Transverse colon (tissue), 4 donors: ENCODE measurements around the gene BEX1. TPM values are rescaled to one million over a fixed set of nuclear protein-coding genes. Genes with fewer than 3 reads are reported as not detected.

Source experiments
- DNase-seq: peaks from one replicate; pipeline ENCODE4 v3.0.0-alpha.2; 2019
- H3K27ac ChIP-seq, 4 donors: fragments of 200-600 bp; sonication (generic); 2 replicates each; pipeline ENCODE4 v1.5.1; 2016 to 2018; ENCODE audit warnings: inconsistent platforms in 4 of 4
- H3K27me3 ChIP-seq: fragments of 200-600 bp; sonication (generic); 2 replicates; pipeline ENCODE4 v1.5.1; 2017; ENCODE audit warnings: inconsistent platforms
- H3K36me3 ChIP-seq, 4 donors: fragments of 200-600 bp; sonication (generic); 2 replicates each; pipeline ENCODE4 v1.5.1; 2017 to 2019; ENCODE audit warnings: inconsistent platforms in 4 of 4
- H3K4me1 ChIP-seq, 4 donors: fragments of 200-600 bp; sonication (generic); 2 replicates each; pipeline ENCODE4 v1.5.1; 2017 to 2020; ENCODE audit warnings: inconsistent platforms in 4 of 4
- H3K4me3 ChIP-seq, 4 donors: fragments of 200-600 bp; sonication (generic); 1 replicate in 1 of 4; 2 replicates in 3 of 4; pipeline versions ENCODE4 v1.5.1 to v1.6.1; 2017 to 2019; ENCODE audit warnings: inconsistent platforms in 4 of 4
- H3K9me3 ChIP-seq, 2 donors: fragments of 200-600 bp; sonication (generic); 2 replicates each; pipeline ENCODE4 v1.5.1; 2017 to 2019; ENCODE audit warnings: inconsistent platforms in 2 of 2
- EP300 ChIP-seq: sonication (generic); formaldehyde crosslinking; IDR thresholded peaks from one replicate; pipeline ENCODE4 v1.6.1; 2017; ENCODE audit warnings: antibody characterized with exemption, low read depth
- POLR2A ChIP-seq: fragments of 450-650 bp; IDR thresholded peaks from one replicate; pipeline ENCODE4 v1.6.1; 2016; ENCODE audit warnings: antibody characterized with exemption, mild to moderate bottlenecking, moderate library complexity
- POLR2AphosphoS5 ChIP-seq, 3 donors: sonication (generic); formaldehyde crosslinking; IDR thresholded peaks; one replicate each; pipeline ENCODE4 v1.6.1; 2016; ENCODE audit warnings: antibody characterized with exemption in 3 of 3
- WGBS, 2 donors: methylation state at CpG; one replicate each; pipeline ENCODE4 v1.1.5; 2018; ENCODE audit warnings: low coverage in 1 of 2; 5-methylcytosine and 5-hydroxymethylcytosine counted together
- in situ Hi-C, 4 donors: fragments of 200-750 bp; cut with MboI; loops; one replicate each; pipeline versions ENCODE4 v1.15.0 to v1.15.1; 2017; ENCODE audit warnings: low sequenced_read_pairs in 3 of 4, low pct_ligation_motif_present in 1 of 4, low pct_unique_long_range_greater_than_20kb in 1 of 4
- intact Hi-C: fragments of 100-400 bp; cut with DNase I; formaldehyde crosslinking; loops from one replicate; pipeline ENCODE4 v1.15.1; 2023; ENCODE audit warnings: low total_unique reads
- total RNA-seq, 4 donors: library from RNA; depleted of rRNA; stranded (reverse); fragments of >200 nt; gene quantifications; one replicate each; pipeline ENCODE4 v1.1.0, GENCODE V29; 2016
- TF ChIP-seq, protein P1 (sequence below), 5 experiments: fragments of 200-600 bp in 3 of 5; fragments of 450-650 bp in 2 of 5; sonication (generic) in 3 of 5; IDR thresholded peaks; 1 replicate in 2 of 5; 2 replicates in 3 of 5; pipeline ENCODE4 v1.5.1; 2016 to 2017; ENCODE audit warnings: antibody characterized with exemption in 5 of 5, inconsistent platforms in 3 of 5, mild to moderate bottlenecking in 2 of 5, moderate library complexity in 1 of 5

BEX1 gene
- total RNA-seq, 4 donors from 2014 or later, result 3.0 to 3.3 TPM; not detected in 2

DNA sequence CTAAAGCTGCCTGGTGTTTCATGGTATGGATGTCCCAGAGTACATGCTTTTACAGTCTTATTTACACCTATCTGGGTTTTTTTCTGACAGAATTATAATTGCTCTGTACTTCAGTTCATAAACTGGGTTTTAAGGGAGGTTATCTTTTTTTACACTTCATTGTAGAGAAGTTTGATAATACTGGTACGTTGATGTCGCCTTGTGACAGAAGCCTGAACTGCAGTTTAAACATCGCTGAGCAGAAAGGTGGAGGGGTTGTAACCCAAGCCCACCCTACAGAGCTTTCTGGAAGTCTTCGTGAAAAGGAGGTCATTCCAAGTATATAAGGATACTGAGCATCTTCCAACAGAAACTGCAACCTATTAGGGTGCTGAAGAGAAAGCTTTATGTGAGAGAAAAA, 46.4 kb downstream of the BEX1 start:
- no peak for TF ChIP-seq POLR2AphosphoS5 (IDR thresholded peaks at IDR 0.05)
- TF ChIP-seq POLR2A, result no peak
- TF ChIP-seq, protein P1, sequence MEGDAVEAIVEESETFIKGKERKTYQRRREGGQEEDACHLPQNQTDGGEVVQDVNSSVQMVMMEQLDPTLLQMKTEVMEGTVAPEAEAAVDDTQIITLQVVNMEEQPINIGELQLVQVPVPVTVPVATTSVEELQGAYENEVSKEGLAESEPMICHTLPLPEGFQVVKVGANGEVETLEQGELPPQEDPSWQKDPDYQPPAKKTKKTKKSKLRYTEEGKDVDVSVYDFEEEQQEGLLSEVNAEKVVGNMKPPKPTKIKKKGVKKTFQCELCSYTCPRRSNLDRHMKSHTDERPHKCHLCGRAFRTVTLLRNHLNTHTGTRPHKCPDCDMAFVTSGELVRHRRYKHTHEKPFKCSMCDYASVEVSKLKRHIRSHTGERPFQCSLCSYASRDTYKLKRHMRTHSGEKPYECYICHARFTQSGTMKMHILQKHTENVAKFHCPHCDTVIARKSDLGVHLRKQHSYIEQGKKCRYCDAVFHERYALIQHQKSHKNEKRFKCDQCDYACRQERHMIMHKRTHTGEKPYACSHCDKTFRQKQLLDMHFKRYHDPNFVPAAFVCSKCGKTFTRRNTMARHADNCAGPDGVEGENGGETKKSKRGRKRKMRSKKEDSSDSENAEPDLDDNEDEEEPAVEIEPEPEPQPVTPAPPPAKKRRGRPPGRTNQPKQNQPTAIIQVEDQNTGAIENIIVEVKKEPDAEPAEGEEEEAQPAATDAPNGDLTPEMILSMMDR (IDR thresholded peaks at IDR 0.05), result no peak
- no peak for TF ChIP-seq EP300
- no peaks in the 10 kb centered on the region for H3K9me3 ChIP-seq
- in situ Hi-C loops, result no loop called here
- H3K27me3 ChIP-seq, result no peaks in the 10 kb centered on the region
- no peak overlapping the region for H3K27ac ChIP-seq
- H3K36me3 ChIP-seq, result no peaks in the 10 kb centered on the region
- intact Hi-C loops, result no loop called here
- H3K4me3 ChIP-seq, result no peak overlapping the region
- H3K4me1 ChIP-seq, result no peaks in the 10 kb centered on the region
- WGBS, 2 donors, result 35% methylated on average over 4 of the region's 4 CpGs; no CpG with 5 or more reads in 1 of the 2 donors
- DNase-seq, result no peak

DNA sequence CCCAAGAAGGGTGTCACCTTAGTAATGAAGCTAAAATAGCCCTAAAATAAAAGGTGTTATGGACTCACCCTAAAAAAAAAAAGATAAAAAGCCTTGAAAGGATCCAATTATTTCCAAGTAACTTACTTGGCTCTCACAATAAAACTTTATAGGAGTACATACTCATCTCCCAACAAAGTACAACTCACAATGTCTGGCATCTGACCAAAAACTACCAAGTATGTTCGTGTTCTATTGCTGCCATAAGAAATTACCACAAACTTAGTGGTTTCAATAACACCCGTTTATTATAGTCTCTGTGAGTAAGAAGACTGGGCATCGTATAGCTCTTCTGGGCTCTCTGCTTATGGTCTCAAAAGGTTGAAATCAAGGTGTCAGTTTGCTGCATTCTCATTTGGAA, 51.0 kb downstream of the BEX1 start:
- Histone ChIP-seq H3K4me1 (no peaks in the 10 kb centered on the region), H3K36me3 (no peaks in the 10 kb centered on the region), H3K27me3 (no peaks in the 10 kb centered on the region), H3K9me3 (no peaks in the 10 kb centered on the region), H3K27ac (no peak overlapping the region), H3K4me3 (no peak overlapping the region)
- TF ChIP-seq, protein P1 (IDR thresholded peaks at IDR 0.05), result no peak
- no peak for TF ChIP-seq POLR2A
- TF ChIP-seq POLR2AphosphoS5 (IDR thresholded peaks at IDR 0.05), result no peak
- TF ChIP-seq EP300, result no peak
- WGBS, 2 donors, result 20 to 52% methylated on average over 1 to 3 of the region's 3 CpGs
- in situ Hi-C loops, result no loop called here
- intact Hi-C loops, result no loop called here
- DNase-seq, result no peak

Other genes starting within 250 kb of the BEX1 start
- 1 to 10 TPM in 2 of 4 donors, not detected in 2; 1.7 to 2.2 TPM for gene RAB40AL, start 126.9 kb downstream of the BEX1 start, total RNA-seq
- gene NXF3, start 29.0 kb upstream of the BEX1 start, total RNA-seq, result 1 to 10 TPM in 1 of 4 donors, under 1 TPM in 1, not detected in 2; 0.64 to 2.0 TPM
- gene BEX4, start 150.9 kb upstream of the BEX1 start, total RNA-seq, result 10 to 100 TPM in 3 of 4 donors, 1 to 10 TPM in 1; 4.4 to 27.5 (median 16.2) TPM
- gene TCEAL8, start 191.0 kb upstream of the BEX1 start, total RNA-seq, result 10 to 100 TPM in 2 of 4 donors, 1 to 10 TPM in 2; 8.0 to 41.4 (median 20.8) TPM
- under 1 TPM in 1 of 4 donors, not detected in 3; 0.64 TPM for gene TCEAL5, start 212.6 kb upstream of the BEX1 start, total RNA-seq
- 1 to 10 TPM in 3 of 4 donors, not detected in 1; 7.5 to 9.1 (median 8.7) TPM for gene BEX2, start 246.8 kb upstream of the BEX1 start, total RNA-seq